Fibroblast of peridontal ligament (primary cell): ENCODE measurements around the gene PNKD.

ENCODE experiments used
- DNase-seq: peaks from one replicate; pipeline ENCODE4 v3.0.0-alpha.2; 2010; ENCODE audit errors: extremely low read depth

Gene PNKD

GRCh38 chr2:218317835-218318234, 47.5 kb downstream of the PNKD start:
- DNase-seq = no peak

GRCh38 chr2:218318241-218318640, 47.9 kb downstream of the PNKD start:
- DNase-seq = no peak

- DNase-seq = peak; percentile 7
These were observed 49.6 kb downstream of the PNKD start for GRCh38 chr2:218319813-218320365.

GRCh38 chr2:218320704-218321336, 50.5 kb downstream of the PNKD start:
- DNase-seq = no peak

GRCh38 chr2:218322768-218323525, 52.6 kb downstream of the PNKD start:
- peak; percentile 30 for DNase-seq

GRCh38 chr2:218323526-218324472, 53.5 kb downstream of the PNKD start:
- DNase-seq = peak; percentile 23

GRCh38 chr2:218325566-218326160, 55.3 kb downstream of the PNKD start:
- DNase-seq = no peak

- no peak for DNase-seq
These were observed 56.0 kb downstream of the PNKD start for GRCh38 chr2:218326315-218326714.

- no peak for DNase-seq
These were observed 57.3 kb downstream of the PNKD start for GRCh38 chr2:218327451-218328210.

- DNase-seq = no peak
These were observed 58.0 kb downstream of the PNKD start for GRCh38 chr2:218328294-218328693.

- DNase-seq = no peak
These were observed 58.9 kb downstream of the PNKD start for GRCh38 chr2:218329027-218329825.

GRCh38 chr2:218329826-218330593, 59.7 kb downstream of the PNKD start:
- no peak for DNase-seq

GRCh38 chr2:218331745-218332144, 61.4 kb downstream of the PNKD start:
- DNase-seq = no peak

GRCh38 chr2:218332288-218332687, 62.0 kb downstream of the PNKD start:
- no peak for DNase-seq

- no peak for DNase-seq
These were observed 62.8 kb downstream of the PNKD start for GRCh38 chr2:218332920-218333645.

GRCh38 chr2:218334531-218334930, 64.2 kb downstream of the PNKD start:
- no peak for DNase-seq

- DNase-seq = no peak
These were observed 70.3 kb downstream of the PNKD start for GRCh38 chr2:218340656-218341055.

- DNase-seq = no peak
These were observed 71.1 kb downstream of the PNKD start for GRCh38 chr2:218341381-218341780.

GRCh38 chr2:218342837-218343236, 72.5 kb downstream of the PNKD start:
- DNase-seq = no peak
